ENCODE measurements around the gene SENP1.

GRCh38 chr12:48022676-48023385 lies 83.0 kb downstream of the SENP1 start:
- TF ChIP-seq CTCF (IDR thresholded peaks at IDR 0.05) (no peak), POLR2AphosphoS5 (IDR thresholded peaks at IDR 0.05) (no peak)

Data from sigmoid colon (tissue), 4 donors.